GM12878 (cell line): ENCODE data around the gene RTN4. TPM values are rescaled to one million over a fixed set of nuclear protein-coding genes. Genes with fewer than 3 reads are reported as not detected.

Source experiments
- ATAC-seq: fragments of 200-7000 bp; cut with Tn5 transposase; 3 replicates; pipeline ENCODE4 v1.9.1; 2020; ENCODE audit warnings: mild to moderate bottlenecking, moderate library complexity
- BruUV-seq: library from RNA; stranded (reverse); fragments of 400-500 nt; replicated peaks from 2 replicates; lab custom pipeline; 2021; lab: Mats Ljungman, UMichigan
- CTCF ChIA-PET: fragments of 300-600 bp; sonication (Branson Sonifier 250); formaldehyde crosslinking; extraction: SDS; loops from one replicate; lab custom pipeline; 2021; ENCODE audit warnings: inconsistent platforms; lab: Yijun Ruan, JAX
- POLR2A ChIA-PET: fragments of 350-600 bp; formaldehyde crosslinking; extraction: SDS; loops from one replicate; lab custom pipeline; 2021; ENCODE audit warnings: inconsistent platforms; lab: Charles Lee
- RAD21 ChIA-PET: fragments of 300-600 bp; sonication (Branson Sonifier 250); formaldehyde crosslinking; loops from one replicate; lab custom pipeline; 2023; ENCODE audit warnings: antibody characterized with exemption; ENCODE audit not compliant: unreplicated experiment; lab: Charles Lee
- SMC1A ChIA-PET: fragments of 300-600 bp; sonication (Branson Sonifier 250); formaldehyde crosslinking; loops from one replicate; lab custom pipeline; 2023; ENCODE audit not compliant: unreplicated experiment, uncharacterized antibody; lab: Charles Lee
- DNase-seq: peaks from one replicate; pipeline ENCODE4 v3.0.0-alpha.2; 2011; ENCODE audit warnings: low read depth, low spot score
- FAIRE-seq: peaks from 3 replicates; lab custom pipeline; 2011; peaks lifted over from hg19 to GRCh38; lab: Jason Lieb, UNC
- H2AFZ ChIP-seq: 2 replicates; pipeline ENCODE4 v1.6.0; 2011; ENCODE audit warnings: low read depth, low read length, control low read depth; ENCODE audit not compliant: control insufficient read depth
- H3K27ac ChIP-seq: 2 replicates; pipeline ENCODE4 v1.5.1; 2011; ENCODE audit warnings: control low read depth; ENCODE audit not compliant: control insufficient read depth, insufficient read depth
- H3K27me3 ChIP-seq, 2 experiments: replicated peaks in 1 of 2; 2 replicates each; pipeline versions ENCODE4 v1.6.0 to v1.6.1; 2011; ENCODE audit warnings: low read length in 1 of 2; ENCODE audit not compliant: control insufficient read depth in 2 of 2, insufficient read depth in 2 of 2
- H3K36me3 ChIP-seq, 2 experiments: 2 replicates each; pipeline ENCODE4 v1.5.1; 2011; ENCODE audit warnings: low read length in 1 of 2; ENCODE audit not compliant: control insufficient read depth in 2 of 2, insufficient read depth in 2 of 2
- H3K4me1 ChIP-seq: 2 replicates; pipeline ENCODE4 v1.6.1; 2011; ENCODE audit warnings: mild to moderate bottlenecking, low read length, moderate library complexity, mixed read lengths; ENCODE audit not compliant: control insufficient read depth, insufficient read depth
- H3K4me2 ChIP-seq: 2 replicates; pipeline ENCODE4 v1.6.0; 2011; ENCODE audit warnings: control low read depth; ENCODE audit not compliant: control insufficient read depth, insufficient read depth
- H3K4me3 ChIP-seq: fragments of 200-600 bp; sonication (generic); 2 replicates; pipeline ENCODE4 v1.5.1; 2016
- H3K79me2 ChIP-seq: 2 replicates; pipeline ENCODE4 v1.6.0; 2011; ENCODE audit warnings: low read length; ENCODE audit not compliant: control insufficient read depth, insufficient read depth
- H3K9ac ChIP-seq: 2 replicates; pipeline ENCODE4 v1.8.0; 2011; ENCODE audit warnings: low read length, control low read depth, mixed read lengths; ENCODE audit not compliant: control insufficient read depth, insufficient read depth
- H3K9me3 ChIP-seq: replicated peaks from 3 replicates; pipeline ENCODE4 v1.5.1; 2011; ENCODE audit warnings: mild to moderate bottlenecking, low read length; ENCODE audit not compliant: control insufficient read depth, insufficient read depth
- H4K20me1 ChIP-seq: 2 replicates; pipeline ENCODE4 v1.6.0; 2011; ENCODE audit not compliant: control insufficient read depth, insufficient read depth
- BCL11A ChIP-seq: IDR thresholded peaks from 2 replicates; pipeline ENCODE4 v1.6.1; 2011; ENCODE audit warnings: low read depth, low read length
- EGR1 ChIP-seq, 2 experiments: IDR thresholded peaks; 1 replicate in 1 of 2; 2 replicates in 1 of 2; pipeline ENCODE4 v1.6.1; 2011 to 2012; ENCODE audit warnings: low read depth in 2 of 2, low read length in 2 of 2, borderline replicate concordance in 1 of 2, mild to moderate bottlenecking in 1 of 2, moderate library complexity in 1 of 2
- JUNB ChIP-seq: IDR thresholded peaks from 2 replicates; pipeline ENCODE4 v1.6.1; 2016; ENCODE audit warnings: antibody characterized with exemption, mild to moderate bottlenecking
- NR2C2 ChIP-seq: IDR thresholded peaks from 2 replicates; pipeline ENCODE4 v1.6.1; 2011; ENCODE audit warnings: borderline replicate concordance, low read depth; ENCODE audit not compliant: control insufficient read depth, insufficient read length
- PML ChIP-seq: IDR thresholded peaks from 2 replicates; pipeline ENCODE4 v1.6.1; 2012; ENCODE audit warnings: low read length, inconsistent platforms
- POLR2AphosphoS2 ChIP-seq: IDR thresholded peaks from 2 replicates; pipeline ENCODE4 v1.6.1; 2011; ENCODE audit warnings: low read depth, mild to moderate bottlenecking, low read length, improper control_type of control experiment, moderate library complexity
- POU2F2 ChIP-seq: IDR thresholded peaks from 3 replicates; pipeline ENCODE4 v1.6.1; 2011; ENCODE audit warnings: low read depth, mild to moderate bottlenecking, low read length, borderline replicate concordance
- RFX5 ChIP-seq: IDR thresholded peaks from 2 replicates; pipeline ENCODE4 v1.6.1; 2011; ENCODE audit warnings: low read depth, low read length, improper control_type of control experiment
- SMARCA5 ChIP-seq: fragments of 450-650 bp; IDR thresholded peaks from 2 replicates; pipeline ENCODE4 v1.6.1; 2017; ENCODE audit warnings: mild to moderate bottlenecking
- SREBF1 ChIP-seq: IDR thresholded peaks from 2 replicates; pipeline ENCODE4 v1.6.1; 2012; ENCODE audit warnings: mild to moderate bottlenecking, low read length
- SREBF2 ChIP-seq: IDR thresholded peaks from 2 replicates; pipeline ENCODE4 v1.6.1; 2012; ENCODE audit warnings: mild to moderate bottlenecking, low read length
- SRF ChIP-seq, 2 experiments: IDR thresholded peaks; 2 replicates each; pipeline ENCODE4 v1.6.1; 2011; ENCODE audit warnings: low read depth in 2 of 2, low read length in 2 of 2, mild to moderate bottlenecking in 1 of 2, moderate library complexity in 1 of 2
- SUPT20H ChIP-seq: IDR thresholded peaks from 2 replicates; pipeline ENCODE4 v1.6.1; 2011; ENCODE audit warnings: low read depth, mild to moderate bottlenecking, low read length, moderate library complexity, borderline replicate concordance; ENCODE audit not compliant: control insufficient read depth
- TCF12 ChIP-seq: IDR thresholded peaks from 2 replicates; pipeline ENCODE4 v1.6.1; 2011; ENCODE audit warnings: low read depth, mild to moderate bottlenecking, low read length
- YBX1 ChIP-seq: fragments of 450-650 bp; IDR thresholded peaks from 2 replicates; pipeline ENCODE4 v1.6.1; 2016; ENCODE audit warnings: antibody characterized with exemption
- ZNF622 ChIP-seq: fragments of 450-650 bp; IDR thresholded peaks from 2 replicates; pipeline ENCODE4 v1.6.1; 2017; ENCODE audit warnings: mild to moderate bottlenecking, inconsistent platforms
- ZZZ3 ChIP-seq: IDR thresholded peaks from 2 replicates; pipeline ENCODE4 v1.6.1; 2011; ENCODE audit warnings: low read depth; ENCODE audit not compliant: control insufficient read depth, insufficient read length
- WGBS: methylation state at CpG from one replicate; pipeline ENCODE4 v1.1.6; 2016; ENCODE audit warnings: low lambda C conversion rate; ENCODE audit not compliant: insufficient replicate concordance, insufficient coverage; ENCODE audit errors: missing lambda C conversion rate; 5-methylcytosine and 5-hydroxymethylcytosine counted together
- in situ Hi-C: fragments of 300-500 bp; cut with MboI; formaldehyde crosslinking; loops from 9 replicates; pipeline ENCODE4 v1.14.3; 2018; ENCODE audit warnings: mixed read lengths
- intact Hi-C: fragments of 100-400 bp; cut with micrococcal nuclease; formaldehyde crosslinking; loops from one replicate; pipeline ENCODE4 v1.14.2; 2022; ENCODE audit not compliant: unreplicated experiment
- polyA plus RNA-seq, 11 experiments: library from polyadenylated mRNA; depleted of rRNA in 4 of 11; unstranded in 6 of 11; stranded (reverse) in 5 of 11; fragments of >200 nt; fragmentation: Nextera tagmentation in 4 of 11; fragmentation: Illumina TruSeq in 1 of 11; extraction: Ambion mirVana in 4 of 11; extraction: Trizol in 1 of 11; gene quantifications; 1 replicate in 1 of 11; 2 replicates in 10 of 11; pipeline versions ENCODE4 v1.2.1 to v1.2.3, GENCODE V29; 2011 to 2016; ENCODE audit warnings: inconsistent platforms in 2 of 11, missing spikeins in 2 of 11, low read depth in 1 of 11
- total RNA-seq, 4 experiments: library from RNA; depleted of rRNA in 3 of 4; stranded (reverse); fragments of >200 nt in 3 of 4; fragmentation: Illumina TruSeq in 1 of 4; extraction: Trizol in 1 of 4; gene quantifications; 2 replicates each; pipeline versions ENCODE4 v1.2.1 to v1.2.3, GENCODE V29; 2013 to 2021
- TF ChIP-seq, protein P1 (sequence below): IDR thresholded peaks from 2 replicates; pipeline ENCODE4 v1.6.1; 2011; ENCODE audit warnings: borderline replicate concordance, low read depth, mild to moderate bottlenecking, moderate library complexity, mixed read lengths, low read length; ENCODE audit not compliant: insufficient read depth; ENCODE audit errors: extremely low read length

Gene RTN4
- total and polyA plus RNA-seq, 10 of the 15 experiments (the other 5 are each of a cell fraction or from before 2014, with no cell fraction given) = 56.0 to 133 (median 83.3) TPM

- WGBS = 62% methylated on average over 6 of the region's 6 CpGs
- in situ Hi-C loops = no loop called here
- Histone ChIP-seq H2AFZ (no peak overlapping the region), H3K36me3 (no peaks in the 10 kb centered on the region), H3K79me2 (no peaks in the 10 kb centered on the region), H3K4me1 (no peaks in the 10 kb centered on the region), H3K4me2 (no peak overlapping the region), H3K9ac (no peak overlapping the region), H3K27me3 (no peaks in the 10 kb centered on the region), H3K9me3 (no peaks in the 10 kb centered on the region), H3K4me3 (no peak overlapping the region), H3K27ac (no peak overlapping the region), H4K20me1 (no peaks in the 10 kb centered on the region)
- ChIA-PET SMC1A (interaction anchor here (1.0 to 1.4 kb wide), 3 partner anchors 8 to 38 kb away, joined by 3 to 5 read pairs (median 3); no protein-coding TSS in a partner anchor), CTCF (interaction anchor here (0.6 kb wide), 1 partner anchor 208 kb away, joined by 3 read pairs; no protein-coding TSS in a partner anchor), RAD21 (interaction anchor here (0.6 kb wide), 1 partner anchor 1014 kb away, joined by 3 read pairs; no protein-coding TSS in a partner anchor), POLR2A (interaction anchor here (0.7 kb wide), 1 partner anchor 502 kb away, joined by 3 read pairs; no protein-coding TSS in a partner anchor)
- no peak for FAIRE-seq
- no peak for ATAC-seq
- DNase-seq = no peak
- no TSS peak for BruUV-seq
- TF ChIP-seq ZNF622 = no peak
- no peak for TF ChIP-seq RFX5
- no peak for TF ChIP-seq SUPT20H
- no peak for TF ChIP-seq SREBF2
- no peak for TF ChIP-seq POLR2AphosphoS2
- no peak for TF ChIP-seq NR2C2
- no peak for TF ChIP-seq JUNB
- no peak for TF ChIP-seq BCL11A
- no peak for TF ChIP-seq SRF (IDR thresholded peaks at IDR 0.05; ENCODE audit: low read depth in 2 of 2, low read length in 2 of 2)
- TF ChIP-seq TCF12 = no peak
- no peak for TF ChIP-seq SREBF1
- no peak for TF ChIP-seq SMARCA5
- TF ChIP-seq ZZZ3 = no peak
- TF ChIP-seq, protein P1, sequence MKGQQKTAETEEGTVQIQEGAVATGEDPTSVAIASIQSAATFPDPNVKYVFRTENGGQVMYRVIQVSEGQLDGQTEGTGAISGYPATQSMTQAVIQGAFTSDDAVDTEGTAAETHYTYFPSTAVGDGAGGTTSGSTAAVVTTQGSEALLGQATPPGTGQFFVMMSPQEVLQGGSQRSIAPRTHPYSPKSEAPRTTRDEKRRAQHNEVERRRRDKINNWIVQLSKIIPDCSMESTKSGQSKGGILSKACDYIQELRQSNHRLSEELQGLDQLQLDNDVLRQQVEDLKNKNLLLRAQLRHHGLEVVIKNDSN = no peak
- TF ChIP-seq YBX1 = no peak
- no peak for TF ChIP-seq PML
- TF ChIP-seq POU2F2 = no peak
- no peak for TF ChIP-seq EGR1 (IDR thresholded peaks at IDR 0.05; ENCODE audit: borderline replicate concordance in 1 of 2, low read depth in 2 of 2, low read length in 2 of 2)
- intact Hi-C loops = no loop called here
These were observed 47.5 kb upstream of the RTN4 start for GRCh38 chr2:55097461-55098410.
